Fibroblast of villous mesenchyme (primary cell): ENCODE results near the gene DTX3L. TPM values are rescaled to one million over a fixed set of nuclear protein-coding genes. Genes with fewer than 3 reads are reported as not detected.

Source experiments
- total RNA-seq: library from RNA; depleted of rRNA; stranded (reverse); fragments of >200 nt; gene quantifications from 2 replicates; pipeline ENCODE4 v1.2.3, GENCODE V29; 2012

The DTX3L gene
- total RNA-seq, 1 donor: 36.7 TPM

Other genes with a start within 250 kb of the DTX3L start
- gene CSTA, start 239.1 kb upstream of the DTX3L start, total RNA-seq: 0.32 TPM in 1 of 2 replicates, not detected in the other
- 29.0 and 36.3 TPM in 2 replicates for gene MIX23, start 181.1 kb upstream of the DTX3L start, total RNA-seq
- gene FAM162A, start 180.2 kb upstream of the DTX3L start, total RNA-seq: 4.2 and 7.3 TPM in 2 replicates
- 5.2 and 6.9 TPM in 2 replicates for gene WDR5B, start 148.3 kb upstream of the DTX3L start, total RNA-seq
- 32.2 and 44.0 TPM in 2 replicates for gene KPNA1, start 49.4 kb upstream of the DTX3L start, total RNA-seq
- gene PARP9, start within 50 bp of the DTX3L start, total RNA-seq: 21.3 and 34.5 TPM in 2 replicates
- gene PARP15, start 13.3 kb downstream of the DTX3L start, total RNA-seq: under 0.01 TPM in 2 replicates
- gene PARP14, start 116.5 kb downstream of the DTX3L start, total RNA-seq: 60.9 and 91.1 TPM in 2 replicates
- gene HSPBAP1, start 229.5 kb downstream of the DTX3L start, total RNA-seq: 6.0 and 6.4 TPM in 2 replicates
- gene SLC49A4, start 230.7 kb downstream of the DTX3L start, total RNA-seq: 27.1 and 40.2 TPM in 2 replicates